H9 (cell line): ENCODE measurements around the gene SP140. TPM values are rescaled to one million over a fixed set of nuclear protein-coding genes. Genes with fewer than 3 reads are reported as not detected.
"Not testable (repeated sequence)": the region's sequence is repeated elsewhere in the genome, so short reads cannot be mapped to it uniquely, and the experiment has no call there.

Experiments used
- DNase-seq: peaks from one replicate; pipeline ENCODE4 v3.0.0-alpha.2; 2017
- H2AFZ ChIP-seq: one replicate; pipeline ENCODE4 v1.6.1; 2013; ENCODE audit warnings: mild to moderate bottlenecking, low read length, control low read depth, moderate library complexity
- H2AK5ac ChIP-seq: 2 replicates; pipeline ENCODE4 v1.6.1; 2013; ENCODE audit warnings: low read length, control low read depth, mixed read lengths; ENCODE audit not compliant: insufficient read length
- H2BK120ac ChIP-seq: one replicate; pipeline ENCODE4 v1.6.1; 2013; ENCODE audit warnings: low read depth, mild to moderate bottlenecking, low read length, control low read depth, inconsistent platforms; ENCODE audit not compliant: poor library complexity, severe bottlenecking
- H2BK12ac ChIP-seq: 2 replicates; pipeline ENCODE4 v1.6.1; 2013; ENCODE audit warnings: low read length, control low read depth, mixed read lengths, low read depth; ENCODE audit not compliant: insufficient read length
- H2BK15ac ChIP-seq: 2 replicates; pipeline ENCODE4 v1.6.1; 2013; ENCODE audit warnings: low read depth, low read length, control low read depth
- H2BK20ac ChIP-seq: one replicate; pipeline ENCODE4 v1.6.1; 2013; ENCODE audit warnings: low read depth, mild to moderate bottlenecking, low read length, control low read depth, inconsistent platforms; ENCODE audit not compliant: poor library complexity, severe bottlenecking
- H2BK5ac ChIP-seq: 2 replicates; pipeline ENCODE4 v1.6.1; 2013; ENCODE audit warnings: low read length, control low read depth, mixed read lengths; ENCODE audit not compliant: insufficient read length
- H3K14ac ChIP-seq: 2 replicates; pipeline ENCODE4 v1.6.1; 2013; ENCODE audit warnings: low read length, control low read depth; ENCODE audit not compliant: insufficient read depth
- H3K18ac ChIP-seq: 2 replicates; pipeline ENCODE4 v1.6.1; 2013; ENCODE audit warnings: low read depth, mild to moderate bottlenecking, mixed read lengths, low read length, control low read depth; ENCODE audit not compliant: insufficient read length
- H3K23ac ChIP-seq: 2 replicates; pipeline ENCODE4 v1.6.1; 2013; ENCODE audit warnings: low read length, control low read depth, mixed read lengths, low read depth; ENCODE audit not compliant: insufficient read length
- H3K23me2 ChIP-seq: 2 replicates; pipeline ENCODE4 v1.6.1; 2013; ENCODE audit warnings: low read depth, mild to moderate bottlenecking, mixed read lengths, low read length, control low read depth; ENCODE audit not compliant: insufficient read length, poor library complexity, severe bottlenecking
- H3K27ac ChIP-seq: 2 replicates; pipeline ENCODE4 v1.5.1; 2013; ENCODE audit warnings: low read length, control low read depth, mixed read lengths, low read depth; ENCODE audit not compliant: insufficient read length
- H3K27me3 ChIP-seq: 2 replicates; pipeline ENCODE4 v1.6.1; 2013; ENCODE audit warnings: low read length, control low read depth, inconsistent platforms; ENCODE audit not compliant: insufficient read depth
- H3K4ac ChIP-seq: 2 replicates; pipeline ENCODE4 v1.6.1; 2013; ENCODE audit warnings: low read depth, mild to moderate bottlenecking, control low read depth, inconsistent platforms, low read length, moderate library complexity
- H3K4me1 ChIP-seq: 2 replicates; pipeline ENCODE4 v1.6.1; 2013; ENCODE audit warnings: low read length, control low read depth, inconsistent platforms; ENCODE audit not compliant: insufficient read depth
- H3K4me2 ChIP-seq: 2 replicates; pipeline ENCODE4 v1.6.1; 2013; ENCODE audit warnings: low read length, control low read depth, mixed read lengths; ENCODE audit not compliant: insufficient read length, insufficient read depth
- H3K56ac ChIP-seq: 2 replicates; pipeline ENCODE4 v1.6.1; 2013; ENCODE audit warnings: low read depth, mild to moderate bottlenecking, mixed read lengths, low read length, control low read depth; ENCODE audit not compliant: insufficient read length
- H3K79me1 ChIP-seq: 2 replicates; pipeline ENCODE4 v1.6.1; 2013; ENCODE audit warnings: low read depth, mild to moderate bottlenecking, moderate library complexity, low read length, control low read depth, inconsistent platforms; ENCODE audit not compliant: insufficient read depth, poor library complexity, severe bottlenecking
- H3K79me2 ChIP-seq: 2 replicates; pipeline ENCODE4 v1.6.1; 2013; ENCODE audit warnings: low read length, control low read depth, inconsistent platforms; ENCODE audit not compliant: insufficient read depth
- H3K9ac ChIP-seq: 2 replicates; pipeline ENCODE4 v1.6.1; 2013; ENCODE audit warnings: low read length, control low read depth, mixed read lengths; ENCODE audit not compliant: insufficient read length; ENCODE audit errors: extremely low read depth
- H3K9me3 ChIP-seq: one replicate; pipeline ENCODE4 v1.6.1; 2013; ENCODE audit warnings: low read depth, low read length, inconsistent platforms; ENCODE audit not compliant: control insufficient read depth
- H3T11ph ChIP-seq: one replicate; pipeline ENCODE4 v1.6.1; 2013; ENCODE audit warnings: mild to moderate bottlenecking, low read length, control low read depth, inconsistent platforms
- H4K20me1 ChIP-seq: one replicate; pipeline ENCODE4 v1.6.1; 2013; ENCODE audit not compliant: control insufficient read depth, insufficient read length, insufficient read depth
- H4K5ac ChIP-seq: 2 replicates; pipeline ENCODE4 v1.6.1; 2013; ENCODE audit warnings: low read depth, mild to moderate bottlenecking, mixed read lengths, low read length, control low read depth; ENCODE audit not compliant: insufficient read length
- H4K8ac ChIP-seq: replicated peaks from 2 replicates; pipeline ENCODE4 v1.6.1; 2013; ENCODE audit warnings: low read length, control low read depth, mixed read lengths, low read depth; ENCODE audit not compliant: insufficient read length
- H4K91ac ChIP-seq: 2 replicates; pipeline ENCODE4 v1.6.1; 2013; ENCODE audit warnings: low read depth, mild to moderate bottlenecking, moderate library complexity, mixed read lengths, low read length, control low read depth; ENCODE audit not compliant: insufficient read length
- H3K27ac Mint-ChIP-seq, 3 experiments: 2 replicates in 2 of 3; 3 replicates in 1 of 3; pipeline ENCODE4 v1.8.0; 2020 to 2021; ENCODE audit warnings: mixed read lengths in 3 of 3, mild to moderate bottlenecking in 1 of 3, moderate library complexity in 1 of 3
- H3K27me3 Mint-ChIP-seq: 2 replicates; pipeline ENCODE4 v1.8.0; 2021; ENCODE audit warnings: low read depth, mild to moderate bottlenecking, moderate library complexity, mixed read lengths
- H3K36me3 Mint-ChIP-seq, 3 experiments: 2 replicates in 2 of 3; 3 replicates in 1 of 3; pipeline ENCODE4 v1.8.0; 2020 to 2021; ENCODE audit warnings: low read depth in 3 of 3, mixed read lengths in 3 of 3; ENCODE audit not compliant: insufficient read depth in 1 of 3
- H3K4me1 Mint-ChIP-seq, 2 experiments: 2 replicates each; pipeline ENCODE4 v1.8.0; 2020; ENCODE audit warnings: mixed read lengths in 2 of 2
- H3K4me3 Mint-ChIP-seq, 2 experiments: 2 replicates in 1 of 2; 3 replicates in 1 of 2; pipeline ENCODE4 v1.8.0; 2020 to 2021; ENCODE audit warnings: mild to moderate bottlenecking in 2 of 2, mixed read lengths in 2 of 2, moderate library complexity in 1 of 2
- H3K9me3 Mint-ChIP-seq, 2 experiments: 2 replicates in 1 of 2; 3 replicates in 1 of 2; pipeline ENCODE4 v1.8.0; 2020; ENCODE audit warnings: mild to moderate bottlenecking in 2 of 2, mixed read lengths in 2 of 2, moderate library complexity in 1 of 2
- WGBS: extraction: QIAGEN DNeasy Blood & Tissue Kit; methylation state at CpG from one replicate; pipeline ENCODE4 v1.1.7; 2013; ENCODE audit warnings: missing lambda C conversion rate, low lambda C conversion rate, mixed read lengths; ENCODE audit not compliant: insufficient read length; ENCODE audit errors: extremely low coverage; 5-methylcytosine and 5-hydroxymethylcytosine counted together
- total RNA-seq: library from RNA; stranded (reverse); gene quantifications from 2 replicates; pipeline ENCODE4 v1.2.1, GENCODE V29; 2021

The SP140 gene
- total RNA-seq, 1 experiment from 2014 or later: 0.31 TPM

DNA sequence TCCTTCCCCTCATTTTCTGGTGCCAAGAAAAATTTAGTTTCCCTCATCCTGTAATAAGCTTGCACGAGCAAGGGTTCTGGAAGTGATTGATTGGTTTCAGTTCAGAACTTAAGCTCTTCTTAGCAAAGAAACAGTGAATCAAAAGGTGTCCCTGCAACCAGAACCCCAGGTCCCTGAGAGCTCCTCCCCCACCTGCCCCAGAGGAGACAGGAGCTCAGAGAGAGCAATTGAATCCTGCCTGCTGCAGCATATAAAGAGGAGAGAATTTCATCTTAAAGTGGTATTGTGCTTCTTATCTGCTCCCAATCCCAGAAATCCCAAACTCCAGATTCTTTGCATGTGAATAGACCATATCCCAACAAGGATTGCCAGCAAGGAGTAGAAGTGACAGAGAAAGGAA lies 86.1 kb downstream of the SP140 start:
- no CpG with 5 or more reads among the region's 1 CpG for WGBS
- not testable (repeated sequence) for H2AFZ ChIP-seq

More for the DNA sequence above, 86.1 kb downstream of the SP140 start:
- H3K27ac ChIP-seq, H3K9ac ChIP-seq, H3K23me2 ChIP-seq, H3K79me2 ChIP-seq, H3K56ac ChIP-seq, H3K18ac ChIP-seq, H3K27ac Mint-ChIP-seq, H3K27me3 Mint-ChIP-seq, H3K4me2 ChIP-seq, H3T11ph ChIP-seq, H4K5ac ChIP-seq, H4K91ac ChIP-seq, H2AK5ac ChIP-seq, H3K27me3 ChIP-seq, H2BK5ac ChIP-seq, H3K9me3 ChIP-seq, DNase-seq, H2BK12ac ChIP-seq, H3K14ac ChIP-seq, H2BK15ac ChIP-seq, H2BK20ac ChIP-seq, H3K4me3 Mint-ChIP-seq, H3K36me3 Mint-ChIP-seq, H2BK120ac ChIP-seq, H3K4me1 ChIP-seq, H4K20me1 ChIP-seq, H3K79me1 ChIP-seq, H4K8ac ChIP-seq, H3K4ac ChIP-seq, H3K23ac ChIP-seq, H3K9me3 Mint-ChIP-seq: not testable (repeated sequence)
- H3K4me1 Mint-ChIP-seq: peaks cover 12 to 14% of the 10 kb centered on the region in 2 experiments
